NCI-H82 (cell line): Measurements from ENCODE around the gene AGGF1.
"Not testable (repeated sequence)": the region's sequence is repeated elsewhere in the genome, so short reads cannot be mapped to it uniquely, and the experiment has no call there.

ENCODE experiments used
- DNase-seq: peaks from one replicate; lab custom pipeline; 2025; lab: John Stamatoyannopoulos, UW

The AGGF1 gene

GRCh38 chr5:77028631-77029375 is 1.4 kb upstream of the AGGF1 start:
- DNase-seq, result no peak

GRCh38 chr5:77029376-77029885 is 773 bp upstream of the AGGF1 start:
- DNase-seq, result no peak

- no peak for DNase-seq
Measured at GRCh38 chr5:77031891-77032290, 1.7 kb downstream of the AGGF1 start.

GRCh38 chr5:77032635-77033034 is 2.4 kb downstream of the AGGF1 start:
- DNase-seq, result no peak

GRCh38 chr5:77033338-77033737 is 3.1 kb downstream of the AGGF1 start:
- DNase-seq, result no peak

- no peak for DNase-seq
Measured at GRCh38 chr5:77035950-77036349, 5.7 kb downstream of the AGGF1 start.

GRCh38 chr5:77046416-77047073 is 16.3 kb downstream of the AGGF1 start:
- DNase-seq, result no peak

GRCh38 chr5:77064040-77064439 is 33.8 kb downstream of the AGGF1 start:
- DNase-seq, result no peak

GRCh38 chr5:77065256-77065655 is 35.1 kb downstream of the AGGF1 start:
- no peak for DNase-seq

- no peak for DNase-seq
Measured at GRCh38 chr5:77066184-77066583, 36.0 kb downstream of the AGGF1 start.

GRCh38 chr5:77066823-77067442 is 36.7 kb downstream of the AGGF1 start:
- DNase-seq, result no peak

GRCh38 chr5:77073667-77074066 is 43.5 kb downstream of the AGGF1 start:
- DNase-seq, result no peak

- DNase-seq, result no peak
Measured at GRCh38 chr5:77074745-77075144, 44.5 kb downstream of the AGGF1 start.

- DNase-seq, result peak; percentile 82
Measured at GRCh38 chr5:77076961-77077828, 47.0 kb downstream of the AGGF1 start.

GRCh38 chr5:77077829-77078176 is 47.6 kb downstream of the AGGF1 start:
- no peak for DNase-seq

GRCh38 chr5:77080479-77080878 is 50.3 kb downstream of the AGGF1 start:
- not testable (repeated sequence) for DNase-seq

- DNase-seq, result no peak
Measured at GRCh38 chr5:77080905-77081304, 50.7 kb downstream of the AGGF1 start.

- DNase-seq, result no peak
Measured at GRCh38 chr5:77082280-77082679, 52.1 kb downstream of the AGGF1 start.

- DNase-seq, result peak; percentile 88
Measured at GRCh38 chr5:77083088-77083487, 52.9 kb downstream of the AGGF1 start.

GRCh38 chr5:77086368-77086688 is 56.1 kb downstream of the AGGF1 start:
- no peak for DNase-seq

- DNase-seq, result peak; percentile 83
Measured at GRCh38 chr5:77086689-77087483, 56.7 kb downstream of the AGGF1 start, which contains the start of gene ZBED3. ZBED3 (minus strand) TSS chr5:77087285; CDS start chr5:77077878, 9,407 bp downstream.
